ENCODE measurements around the gene KPNA6.

GRCh38 chr1:32125313-32125712 lies 17.5 kb downstream of the KPNA6 start:
- TF ChIP-seq EZH2 (IDR thresholded peaks at IDR 0.05; ENCODE audit: low read length) (no peak), CTCF (optimal IDR thresholded peaks at IDR 0.05 in 1 of 3, IDR thresholded peaks at IDR 0.05 in 1 of 3, conservative IDR thresholded peaks at IDR 0.05 in 1 of 3; ENCODE audit: extremely low read depth in 1 of 3, insufficient read depth in 2 of 3, low read length in 3 of 3) (no peak)
